K562 (cell line): ENCODE data around the gene HNRNPU. TPM values are rescaled to one million over a fixed set of nuclear protein-coding genes. Genes with fewer than 3 reads are reported as not detected.

ENCODE experiments used
- ASH1L ChIP-seq: fragments of 450-650 bp; IDR thresholded peaks from 2 replicates; pipeline ENCODE4 v1.6.1; 2018; ENCODE audit warnings: borderline replicate concordance, mild to moderate bottlenecking, low read depth; ENCODE audit not compliant: partially characterized antibody
- CTBP1 ChIP-seq: fragments of 450-650 bp; IDR thresholded peaks from 2 replicates; pipeline ENCODE4 v1.6.1; 2016; ENCODE audit warnings: borderline replicate concordance
- FOXA1 ChIP-seq: fragments of 450-650 bp; IDR thresholded peaks from 2 replicates; pipeline ENCODE4 v1.6.1; 2016; ENCODE audit warnings: mild to moderate bottlenecking, borderline replicate concordance
- HDAC8 ChIP-seq: fragments of 450-650 bp; IDR thresholded peaks from 2 replicates; pipeline ENCODE4 v1.6.1; 2016; ENCODE audit warnings: mild to moderate bottlenecking, missing genetic modification characterization, moderate library complexity, missing compliant biosample characterization
- JUNB ChIP-seq: fragments of 450-650 bp; formaldehyde crosslinking; conservative IDR thresholded peaks from 2 replicates; pipeline ENCODE4 v1.4.0; 2020; ENCODE audit warnings: mild to moderate bottlenecking
- KLF6 ChIP-seq: fragments of 250-450 bp; sonication (Bioruptor Pico); IDR thresholded peaks from 2 replicates; pipeline ENCODE4 v1.4.0; 2020; ENCODE audit warnings: mild to moderate bottlenecking, moderate library complexity, borderline replicate concordance
- LCOR ChIP-seq: sonication (generic); formaldehyde crosslinking; IDR thresholded peaks from 2 replicates; pipeline ENCODE4 v1.8.0; 2022; ENCODE audit warnings: mild to moderate bottlenecking, missing genetic modification reagents
- SIN3A ChIP-seq, 2 experiments: fragments of 150-350 bp in 1 of 2; IDR thresholded peaks; 2 replicates each; pipeline ENCODE4 v1.6.1; 2011 to 2016; ENCODE audit warnings: borderline replicate concordance in 2 of 2, low read depth in 2 of 2, low read length in 2 of 2, mild to moderate bottlenecking in 2 of 2, moderate library complexity in 2 of 2; ENCODE audit not compliant: control insufficient read depth in 1 of 2
- TAL1 ChIP-seq: fragments of 450-650 bp; IDR thresholded peaks from 2 replicates; pipeline ENCODE4 v1.6.1; 2016; ENCODE audit warnings: mild to moderate bottlenecking
- TBP ChIP-seq: optimal IDR thresholded peaks from 2 replicates; pipeline ENCODE3; 2011; ENCODE audit warnings: low read depth, low read length, improper control_type of control experiment
- ZBTB1 ChIP-seq: sonication (generic); formaldehyde crosslinking; IDR thresholded peaks from 2 replicates; pipeline ENCODE4 v1.8.1; 2023; ENCODE audit warnings: missing genetic modification reagents, low read depth, mild to moderate bottlenecking, borderline replicate concordance
- ZKSCAN3 ChIP-seq: fragments of 250-450 bp; sonication (Bioruptor Pico); IDR thresholded peaks from 2 replicates; pipeline ENCODE4 v1.4.0; 2020
- ZNF274 ChIP-seq: IDR thresholded peaks from 2 replicates; pipeline ENCODE4 v1.6.1; 2011; ENCODE audit warnings: low read depth, mild to moderate bottlenecking, low read length, moderate library complexity, borderline replicate concordance
- ZNF347 ChIP-seq: fragments of 450-650 bp; formaldehyde crosslinking; IDR thresholded peaks from 2 replicates; pipeline ENCODE4 v1.4.0; 2020; ENCODE audit warnings: low read depth, mild to moderate bottlenecking, moderate library complexity
- ZNF695 ChIP-seq: fragments of 450-650 bp; formaldehyde crosslinking; IDR thresholded peaks from 2 replicates; pipeline ENCODE4 v1.4.0; 2020; ENCODE audit warnings: mild to moderate bottlenecking, moderate library complexity
- polyA plus RNA-seq, 8 experiments: library from polyadenylated mRNA; depleted of rRNA in 4 of 8; stranded (reverse) in 5 of 8; unstranded in 3 of 8; fragments of >200 nt; fragmentation: Nextera tagmentation in 2 of 8; fragmentation: Illumina TruSeq in 1 of 8; extraction: Ambion mirVana in 2 of 8; extraction: Trizol in 1 of 8; gene quantifications; 2 replicates each; pipeline versions ENCODE4 v1.2.1 to v1.2.3, GENCODE V29; 2011 to 2014; ENCODE audit warnings: inconsistent platforms in 1 of 8, missing spikeins in 1 of 8
- total RNA-seq, 7 experiments: library from RNA; depleted of rRNA in 6 of 7; stranded (reverse); fragments of >200 nt in 6 of 7; fragmentation: Illumina TruSeq in 2 of 7; extraction: Trizol in 2 of 7; gene quantifications; 2 replicates each; pipeline versions ENCODE4 v1.2.1 to v1.2.3, GENCODE V29; 2011 to 2021; ENCODE audit warnings: low replicate concordance in 1 of 7
- TF ChIP-seq, protein P1 (sequence below): fragments of 450-650 bp; IDR thresholded peaks from one replicate; pipeline ENCODE4 v1.6.1; 2018; ENCODE audit warnings: mild to moderate bottlenecking, moderate library complexity; ENCODE audit not compliant: partially characterized antibody
- TF ChIP-seq, protein P2 (sequence below): IDR thresholded peaks from 3 replicates; pipeline ENCODE4 v1.6.1; 2011; ENCODE audit warnings: borderline replicate concordance, mild to moderate bottlenecking; ENCODE audit not compliant: insufficient read length, insufficient read depth
- TF ChIP-seq, protein P3 (sequence below): fragments of 200-800 bp; sonication (Bioruptor generic); IDR thresholded peaks from 2 replicates; pipeline ENCODE4 v1.6.1; 2017; ENCODE audit warnings: missing genetic modification characterization, missing compliant biosample characterization
- TF ChIP-seq, protein P4 (sequence below), 2 experiments: fragments of 450-650 bp; IDR thresholded peaks; 2 replicates each; pipeline ENCODE4 v1.6.1; 2018; ENCODE audit warnings: mild to moderate bottlenecking in 2 of 2, low read depth in 1 of 2; ENCODE audit not compliant: partially characterized antibody in 2 of 2

The HNRNPU gene
- total and polyA plus RNA-seq, 9 of the 15 experiments (the other 6 are each of a cell fraction or from before 2014, with no cell fraction given), result 159 to 777 (median 577) TPM

DNA sequence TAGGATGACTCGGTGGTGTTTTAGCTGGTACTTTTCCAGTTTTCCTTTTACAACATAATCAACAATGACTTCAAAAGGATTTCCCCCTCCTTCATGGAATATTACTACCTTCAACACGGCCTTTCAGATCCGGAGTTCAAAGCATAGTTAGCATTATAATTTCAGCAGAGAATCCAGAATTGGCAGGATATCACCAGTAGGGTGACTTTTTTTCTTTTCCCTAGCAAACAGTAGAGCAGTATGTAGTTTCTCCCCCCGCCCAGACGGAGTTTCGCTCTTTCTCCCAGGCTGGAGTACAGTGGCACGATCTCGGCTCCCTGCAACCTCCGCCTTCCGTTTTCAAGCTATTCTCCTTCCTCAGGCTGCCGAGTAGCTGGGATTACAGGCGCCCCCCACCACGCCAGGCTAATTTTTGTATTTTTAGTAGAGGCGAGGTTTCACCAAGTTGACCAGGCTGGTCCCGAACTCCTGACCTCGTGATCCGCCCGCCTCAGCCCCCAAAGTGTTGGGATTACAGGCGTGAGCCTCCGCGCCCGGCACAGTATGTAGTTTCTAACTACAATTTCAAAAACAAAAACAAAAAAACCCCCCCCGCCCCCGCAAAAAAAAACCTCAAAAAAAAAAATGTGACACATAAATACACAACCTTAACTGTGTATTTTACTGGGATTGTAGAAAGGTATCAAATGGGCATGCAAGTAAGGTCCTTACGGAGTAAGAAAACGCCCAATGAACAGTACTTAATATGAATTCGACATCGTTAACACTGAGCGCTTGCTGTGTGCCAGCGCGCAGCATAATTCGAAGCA lies 30.4 kb downstream of the HNRNPU start (continued):
- TF ChIP-seq, protein P1, sequence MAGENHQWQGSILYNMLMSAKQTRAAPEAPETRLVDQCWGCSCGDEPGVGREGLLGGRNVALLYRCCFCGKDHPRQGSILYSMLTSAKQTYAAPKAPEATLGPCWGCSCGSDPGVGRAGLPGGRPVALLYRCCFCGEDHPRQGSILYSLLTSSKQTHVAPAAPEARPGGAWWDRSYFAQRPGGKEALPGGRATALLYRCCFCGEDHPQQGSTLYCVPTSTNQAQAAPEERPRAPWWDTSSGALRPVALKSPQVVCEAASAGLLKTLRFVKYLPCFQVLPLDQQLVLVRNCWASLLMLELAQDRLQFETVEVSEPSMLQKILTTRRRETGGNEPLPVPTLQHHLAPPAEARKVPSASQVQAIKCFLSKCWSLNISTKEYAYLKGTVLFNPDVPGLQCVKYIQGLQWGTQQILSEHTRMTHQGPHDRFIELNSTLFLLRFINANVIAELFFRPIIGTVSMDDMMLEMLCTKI, result no peak
- no peak for TF ChIP-seq ZNF274
- TF ChIP-seq ASH1L, result no peak
- TF ChIP-seq LCOR (CRISPR knock-in tag), result no peak; the same call in 1 of the 2 replicates
- TF ChIP-seq, protein P2, sequence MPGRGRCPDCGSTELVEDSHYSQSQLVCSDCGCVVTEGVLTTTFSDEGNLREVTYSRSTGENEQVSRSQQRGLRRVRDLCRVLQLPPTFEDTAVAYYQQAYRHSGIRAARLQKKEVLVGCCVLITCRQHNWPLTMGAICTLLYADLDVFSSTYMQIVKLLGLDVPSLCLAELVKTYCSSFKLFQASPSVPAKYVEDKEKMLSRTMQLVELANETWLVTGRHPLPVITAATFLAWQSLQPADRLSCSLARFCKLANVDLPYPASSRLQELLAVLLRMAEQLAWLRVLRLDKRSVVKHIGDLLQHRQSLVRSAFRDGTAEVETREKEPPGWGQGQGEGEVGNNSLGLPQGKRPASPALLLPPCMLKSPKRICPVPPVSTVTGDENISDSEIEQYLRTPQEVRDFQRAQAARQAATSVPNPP, result no peak
- TF ChIP-seq SIN3A (IDR thresholded peaks at IDR 0.05; ENCODE audit: borderline replicate concordance in 2 of 2, control insufficient read depth in 1 of 2, low read depth in 2 of 2, low read length in 2 of 2), result no peak
- no peak for TF ChIP-seq CTBP1
- 0 out of 2 replicates have a peak, but pooled peaks have one; percentile 65 for TF ChIP-seq HDAC8
- no peak for TF ChIP-seq ZKSCAN3 (CRISPR knock-in tag)
- no peak for TF ChIP-seq ZNF695 (CRISPR knock-in tag)
- no peak for TF ChIP-seq ZNF347 (CRISPR knock-in tag)
- no peak for TF ChIP-seq JUNB (CRISPR knock-in tag)
- no peak for TF ChIP-seq FOXA1
- TF ChIP-seq KLF6 (CRISPR knock-in tag), result peak; percentile 21; the same call in 1 of the 2 replicates
- TF ChIP-seq TBP, result peak; percentile 74
- TF ChIP-seq ZBTB1 (CRISPR knock-in tag), result no peak
- TF ChIP-seq, protein P3, sequence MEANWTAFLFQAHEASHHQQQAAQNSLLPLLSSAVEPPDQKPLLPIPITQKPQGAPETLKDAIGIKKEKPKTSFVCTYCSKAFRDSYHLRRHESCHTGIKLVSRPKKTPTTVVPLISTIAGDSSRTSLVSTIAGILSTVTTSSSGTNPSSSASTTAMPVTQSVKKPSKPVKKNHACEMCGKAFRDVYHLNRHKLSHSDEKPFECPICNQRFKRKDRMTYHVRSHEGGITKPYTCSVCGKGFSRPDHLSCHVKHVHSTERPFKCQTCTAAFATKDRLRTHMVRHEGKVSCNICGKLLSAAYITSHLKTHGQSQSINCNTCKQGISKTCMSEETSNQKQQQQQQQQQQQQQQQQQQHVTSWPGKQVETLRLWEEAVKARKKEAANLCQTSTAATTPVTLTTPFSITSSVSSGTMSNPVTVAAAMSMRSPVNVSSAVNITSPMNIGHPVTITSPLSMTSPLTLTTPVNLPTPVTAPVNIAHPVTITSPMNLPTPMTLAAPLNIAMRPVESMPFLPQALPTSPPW, result peak; percentile 81
- no peak for TF ChIP-seq TAL1
- TF ChIP-seq, protein P4, sequence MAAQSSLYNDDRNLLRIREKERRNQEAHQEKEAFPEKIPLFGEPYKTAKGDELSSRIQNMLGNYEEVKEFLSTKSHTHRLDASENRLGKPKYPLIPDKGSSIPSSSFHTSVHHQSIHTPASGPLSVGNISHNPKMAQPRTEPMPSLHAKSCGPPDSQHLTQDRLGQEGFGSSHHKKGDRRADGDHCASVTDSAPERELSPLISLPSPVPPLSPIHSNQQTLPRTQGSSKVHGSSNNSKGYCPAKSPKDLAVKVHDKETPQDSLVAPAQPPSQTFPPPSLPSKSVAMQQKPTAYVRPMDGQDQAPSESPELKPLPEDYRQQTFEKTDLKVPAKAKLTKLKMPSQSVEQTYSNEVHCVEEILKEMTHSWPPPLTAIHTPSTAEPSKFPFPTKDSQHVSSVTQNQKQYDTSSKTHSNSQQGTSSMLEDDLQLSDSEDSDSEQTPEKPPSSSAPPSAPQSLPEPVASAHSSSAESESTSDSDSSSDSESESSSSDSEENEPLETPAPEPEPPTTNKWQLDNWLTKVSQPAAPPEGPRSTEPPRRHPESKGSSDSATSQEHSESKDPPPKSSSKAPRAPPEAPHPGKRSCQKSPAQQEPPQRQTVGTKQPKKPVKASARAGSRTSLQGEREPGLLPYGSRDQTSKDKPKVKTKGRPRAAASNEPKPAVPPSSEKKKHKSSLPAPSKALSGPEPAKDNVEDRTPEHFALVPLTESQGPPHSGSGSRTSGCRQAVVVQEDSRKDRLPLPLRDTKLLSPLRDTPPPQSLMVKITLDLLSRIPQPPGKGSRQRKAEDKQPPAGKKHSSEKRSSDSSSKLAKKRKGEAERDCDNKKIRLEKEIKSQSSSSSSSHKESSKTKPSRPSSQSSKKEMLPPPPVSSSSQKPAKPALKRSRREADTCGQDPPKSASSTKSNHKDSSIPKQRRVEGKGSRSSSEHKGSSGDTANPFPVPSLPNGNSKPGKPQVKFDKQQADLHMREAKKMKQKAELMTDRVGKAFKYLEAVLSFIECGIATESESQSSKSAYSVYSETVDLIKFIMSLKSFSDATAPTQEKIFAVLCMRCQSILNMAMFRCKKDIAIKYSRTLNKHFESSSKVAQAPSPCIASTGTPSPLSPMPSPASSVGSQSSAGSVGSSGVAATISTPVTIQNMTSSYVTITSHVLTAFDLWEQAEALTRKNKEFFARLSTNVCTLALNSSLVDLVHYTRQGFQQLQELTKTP (IDR thresholded peaks at IDR 0.05; ENCODE audit: low read depth in 1 of 2, partially characterized antibody in 2 of 2), result peak in 1 of 2 experiments; percentile 17
